Right lobe of liver (tissue), 6 donors: ENCODE data around the gene ZNF823. TPM values are rescaled to one million over a fixed set of nuclear protein-coding genes. Genes with fewer than 3 reads are reported as not detected.

Experiments
- ATAC-seq, 4 donors: fragments of 200-7000 bp; cut with Tn5 transposase; one replicate each; pipeline ENCODE4 v1.9.1; 2020; ENCODE audit warnings: mild to moderate bottlenecking in 4 of 4, moderate library complexity in 4 of 4
- DNase-seq, 3 donors: peaks; one replicate each; pipeline ENCODE4 v3.0.0-alpha.2; 2020
- H3K27ac ChIP-seq, 3 donors: fragments of 200-600 bp; one replicate each; pipeline ENCODE4 v1.8.0; 2022
- H3K27me3 ChIP-seq, 2 donors: fragments of 200-600 bp; one replicate each; pipeline ENCODE4 v1.8.0; 2022
- H3K36me3 ChIP-seq, 4 donors: fragments of 200-600 bp; sonication (generic) in 1 of 4; one replicate each; pipeline versions ENCODE4 v1.5.1 to v1.8.0; 2017 to 2022; ENCODE audit warnings: control low read depth in 1 of 4
- H3K4me1 ChIP-seq, 4 donors: fragments of 200-600 bp; sonication (generic) in 1 of 4; one replicate each; pipeline versions ENCODE4 v1.5.1 to v1.8.0; 2017 to 2022; ENCODE audit warnings: control low read depth in 1 of 4
- H3K4me3 ChIP-seq, 3 donors: fragments of 200-600 bp; one replicate each; pipeline ENCODE4 v1.8.0; 2022
- H3K9me3 ChIP-seq, 4 donors: fragments of 200-600 bp; sonication (generic) in 1 of 4; one replicate each; pipeline versions ENCODE4 v1.5.1 to v1.8.0; 2017 to 2022; ENCODE audit warnings: control low read depth in 1 of 4
- CTCF ChIP-seq, 4 donors: fragments of 200-600 bp in 3 of 4; fragments of 450-650 bp in 1 of 4; IDR thresholded peaks; one replicate each; pipeline versions ENCODE4 v1.5.1 to v1.8.0; 2016 to 2022; ENCODE audit warnings: antibody characterized with exemption in 4 of 4, mild to moderate bottlenecking in 2 of 4
- POLR2A ChIP-seq: fragments of 450-650 bp; IDR thresholded peaks from one replicate; pipeline ENCODE4 v1.6.1; 2017; ENCODE audit warnings: antibody characterized with exemption, mild to moderate bottlenecking
- WGBS: methylation state at CpG from one replicate; pipeline ENCODE4 v1.1.6; 2018; ENCODE audit warnings: low coverage, low lambda C conversion rate; ENCODE audit not compliant: insufficient coverage; ENCODE audit errors: missing lambda C conversion rate; 5-methylcytosine and 5-hydroxymethylcytosine counted together
- intact Hi-C, 2 donors: fragments of 100-400 bp; cut with DNase I; formaldehyde crosslinking; loops; one replicate each; pipeline versions ENCODE4 v1.11.2 to v1.14.1; 2022
- total RNA-seq, 6 experiments: library from RNA; depleted of rRNA in 2 of 6; stranded (reverse); fragments of >200 nt in 2 of 6; fragmentation: NEBNext Ultra II Directional in 3 of 6; extraction: Animal tissue kit (Norgen Biotek cat#: 25700) in 3 of 6; gene quantifications; one replicate each; pipeline versions ENCODE4 v1.1.0 to v1.2.4, GENCODE V29; 2016 to 2023
- donor health status: DM: no; HTN: yes; CAD: no.
- donor health status: DM: no; HTN: no; CAD: no.
- donor health status: DM: no; HTN: no; CAD: no.
- donor health status: DM: no; HTN: yes; CAD: no.
- donor health status: DM: no; HTN: yes; CAD: no.

The ZNF823 gene
- total RNA-seq, 6 experiments from 2014 or later, result 2.9 to 5.1 (median 3.4) TPM

- WGBS, result 70% methylated on average over 11 of the region's 11 CpGs
- intact Hi-C loops, result no loop called here
- H3K4me1 ChIP-seq, result peaks cover 0 to 8% (median 0%) of the 10 kb centered on the region in 4 donors
- H3K36me3 ChIP-seq, result no peaks in the 10 kb centered on the region
- DNase-seq (no peak), ATAC-seq (no peak)
- TF ChIP-seq POLR2A, result no peak
- TF ChIP-seq CTCF (IDR thresholded peaks at IDR 0.05), result no peak
- H3K27me3 ChIP-seq, result no peaks in the 10 kb centered on the region
- H3K4me3 ChIP-seq, result no peak overlapping the region
- H3K27ac ChIP-seq, result no peak overlapping the region
- H3K9me3 ChIP-seq, result no peaks in the 10 kb centered on the region
Measured at GRCh38 chr19:11692127-11692790, 46.5 kb downstream of the ZNF823 start.

- Histone ChIP-seq H3K36me3 (peaks cover 0 to 3% (median 0%) of the 10 kb centered on the region in 4 donors), H3K9me3 (peaks cover 0 to 6% (median 2%) of the 10 kb centered on the region in 4 donors), H3K27ac (no peak overlapping the region), H3K4me1 (no peaks in the 10 kb centered on the region), H3K4me3 (no peak overlapping the region), H3K27me3 (no peaks in the 10 kb centered on the region)
- intact Hi-C loops, result no loop called here
- 87% methylated on average over 4 of the region's 4 CpGs for WGBS
- DNase-seq (no peak), ATAC-seq (no peak)
- TF ChIP-seq POLR2A, result no peak
- TF ChIP-seq CTCF (IDR thresholded peaks at IDR 0.05), result no peak
Measured at GRCh38 chr19:11685676-11686650, 52.8 kb downstream of the ZNF823 start.

- Histone ChIP-seq H3K4me3 (no peak overlapping the region), H3K27me3 (no peaks in the 10 kb centered on the region), H3K27ac (no peak overlapping the region), H3K36me3 (peaks cover 0 to 3% (median 0%) of the 10 kb centered on the region in 4 donors), H3K9me3 (peaks cover 0 to 6% (median 2%) of the 10 kb centered on the region in 4 donors), H3K4me1 (no peaks in the 10 kb centered on the region)
- 83% methylated on average over 3 of the region's 3 CpGs for WGBS
- TF ChIP-seq POLR2A, result no peak
- TF ChIP-seq CTCF (IDR thresholded peaks at IDR 0.05), result no peak
- DNase-seq (no peak), ATAC-seq (no peak)
- intact Hi-C loops, result no loop called here
Measured at GRCh38 chr19:11684987-11685675, 53.6 kb downstream of the ZNF823 start.

- intact Hi-C loops, result no loop called here
- ATAC-seq (no peak), DNase-seq (no peak)
- H3K27me3 ChIP-seq, result no peaks in the 10 kb centered on the region
- TF ChIP-seq POLR2A (no peak), CTCF (IDR thresholded peaks at IDR 0.05) (no peak)
- H3K4me3 ChIP-seq, result no peak overlapping the region
- no peaks in the 10 kb centered on the region for H3K4me1 ChIP-seq
- H3K36me3 ChIP-seq, result peaks cover 0 to 3% (median 0%) of the 10 kb centered on the region in 4 donors
- peaks cover 0 to 6% (median 2%) of the 10 kb centered on the region in 4 donors for H3K9me3 ChIP-seq
- WGBS, result 93% methylated on average over 2 of the region's 2 CpGs
- no peak overlapping the region for H3K27ac ChIP-seq
Measured at GRCh38 chr19:11680689-11681302, 58.0 kb downstream of the ZNF823 start.
